DMS79 (cell line): ENCODE measurements around the gene DSCAML1.

Source experiments
- DNase-seq: peaks from one replicate; lab custom pipeline; 2025; lab: John Stamatoyannopoulos, UW

DSCAML1 gene

GRCh38 chr11:117832511-117832910 is 35.5 kb upstream of the DSCAML1 start:
- no peak for DNase-seq

GRCh38 chr11:117831661-117832415 is 34.8 kb upstream of the DSCAML1 start:
- DNase-seq, result no peak

- DNase-seq, result no peak
Measured at GRCh38 chr11:117830674-117831351, 33.8 kb upstream of the DSCAML1 start.

GRCh38 chr11:117830072-117830471 is 33.1 kb upstream of the DSCAML1 start:
- DNase-seq, result no peak

GRCh38 chr11:117829369-117829725 is 32.3 kb upstream of the DSCAML1 start:
- no peak for DNase-seq

- no peak for DNase-seq
Measured at GRCh38 chr11:117828611-117829368, 31.8 kb upstream of the DSCAML1 start.

- peak; percentile 59 for DNase-seq
Measured at GRCh38 chr11:117827521-117828511, 30.8 kb upstream of the DSCAML1 start.

GRCh38 chr11:117826832-117827231 is 29.8 kb upstream of the DSCAML1 start:
- DNase-seq, result no peak

- DNase-seq, result peak; percentile 47
Measured at GRCh38 chr11:117826190-117826570, 29.2 kb upstream of the DSCAML1 start.

GRCh38 chr11:117825538-117826189 is 28.6 kb upstream of the DSCAML1 start:
- DNase-seq, result no peak

GRCh38 chr11:117824571-117825537 is 27.8 kb upstream of the DSCAML1 start, which contains the start of gene FXYD2:
Gene FXYD2, minus strand, starts transcription at chr11:117824744. Its CDS starts 66 bp downstream, at chr11:117824678.
- DNase-seq, result peak; percentile 70

GRCh38 chr11:117823946-117824420 is 27.0 kb upstream of the DSCAML1 start:
- no peak for DNase-seq

- DNase-seq, result no peak
Measured at GRCh38 chr11:117823294-117823945, 26.4 kb upstream of the DSCAML1 start.

- no peak for DNase-seq
Measured at GRCh38 chr11:117822074-117823033, 25.3 kb upstream of the DSCAML1 start.

- no peak for DNase-seq
Measured at GRCh38 chr11:117821431-117821830, 24.4 kb upstream of the DSCAML1 start.

GRCh38 chr11:117820516-117820915 is 23.5 kb upstream of the DSCAML1 start:
- DNase-seq, result no peak

- DNase-seq, result peak; percentile 88
Measured at GRCh38 chr11:117820071-117820470, 23.1 kb upstream of the DSCAML1 start.
